DMS 273 (cell line): ENCODE results near the gene FKBP10.
"Not testable (repeated sequence)": the region's sequence is repeated elsewhere in the genome, so short reads cannot be mapped to it uniquely, and the experiment has no call there.

ENCODE experiments used
- DNase-seq: peaks from one replicate; lab custom pipeline; 2025; ENCODE audit not compliant: unreplicated experiment; lab: John Stamatoyannopoulos, UW

Gene FKBP10, protein sequence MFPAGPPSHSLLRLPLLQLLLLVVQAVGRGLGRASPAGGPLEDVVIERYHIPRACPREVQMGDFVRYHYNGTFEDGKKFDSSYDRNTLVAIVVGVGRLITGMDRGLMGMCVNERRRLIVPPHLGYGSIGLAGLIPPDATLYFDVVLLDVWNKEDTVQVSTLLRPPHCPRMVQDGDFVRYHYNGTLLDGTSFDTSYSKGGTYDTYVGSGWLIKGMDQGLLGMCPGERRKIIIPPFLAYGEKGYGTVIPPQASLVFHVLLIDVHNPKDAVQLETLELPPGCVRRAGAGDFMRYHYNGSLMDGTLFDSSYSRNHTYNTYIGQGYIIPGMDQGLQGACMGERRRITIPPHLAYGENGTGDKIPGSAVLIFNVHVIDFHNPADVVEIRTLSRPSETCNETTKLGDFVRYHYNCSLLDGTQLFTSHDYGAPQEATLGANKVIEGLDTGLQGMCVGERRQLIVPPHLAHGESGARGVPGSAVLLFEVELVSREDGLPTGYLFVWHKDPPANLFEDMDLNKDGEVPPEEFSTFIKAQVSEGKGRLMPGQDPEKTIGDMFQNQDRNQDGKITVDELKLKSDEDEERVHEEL

DNA sequence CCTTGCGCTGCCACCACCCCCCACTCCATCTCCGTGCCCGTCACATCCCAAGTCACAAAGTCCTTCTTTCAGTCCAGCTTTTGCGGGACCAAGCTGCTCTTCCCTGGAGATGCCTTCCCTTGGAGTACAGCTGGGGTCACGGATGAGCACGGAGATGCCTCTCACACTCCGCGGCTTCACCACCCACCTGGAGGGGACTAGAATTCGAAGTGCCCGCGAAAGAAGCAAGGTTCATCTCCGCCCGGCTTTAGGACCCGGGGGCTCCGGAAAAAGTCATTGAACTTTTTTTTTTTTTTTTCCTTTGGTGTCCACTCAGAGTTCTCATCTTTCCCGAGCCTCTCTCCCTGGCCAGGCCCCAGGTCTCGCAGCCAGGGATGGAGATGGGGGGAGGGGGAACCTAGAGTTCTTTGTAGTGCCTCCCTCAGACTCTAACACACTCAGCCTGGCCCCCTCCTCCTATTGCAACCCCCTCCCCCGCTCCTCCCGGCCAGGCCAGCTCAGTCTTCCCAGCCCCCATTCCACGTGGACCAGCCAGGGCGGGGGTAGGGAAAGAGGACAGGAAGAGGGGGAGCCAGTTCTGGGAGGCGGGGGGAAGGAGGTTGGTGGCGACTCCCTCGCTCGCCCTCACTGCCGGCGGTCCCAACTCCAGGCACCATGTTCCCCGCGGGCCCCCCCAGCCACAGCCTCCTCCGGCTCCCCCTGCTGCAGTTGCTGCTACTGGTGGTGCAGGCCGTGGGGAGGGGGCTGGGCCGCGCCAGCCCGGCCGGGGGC, at the start of gene FKBP10:
FKBP10 (plus strand) TSS at position 624 of the 771 bp plus-strand sequence; CDS start at position 655, 31 bp downstream.
- peak; percentile 62 for DNase-seq

DNA sequence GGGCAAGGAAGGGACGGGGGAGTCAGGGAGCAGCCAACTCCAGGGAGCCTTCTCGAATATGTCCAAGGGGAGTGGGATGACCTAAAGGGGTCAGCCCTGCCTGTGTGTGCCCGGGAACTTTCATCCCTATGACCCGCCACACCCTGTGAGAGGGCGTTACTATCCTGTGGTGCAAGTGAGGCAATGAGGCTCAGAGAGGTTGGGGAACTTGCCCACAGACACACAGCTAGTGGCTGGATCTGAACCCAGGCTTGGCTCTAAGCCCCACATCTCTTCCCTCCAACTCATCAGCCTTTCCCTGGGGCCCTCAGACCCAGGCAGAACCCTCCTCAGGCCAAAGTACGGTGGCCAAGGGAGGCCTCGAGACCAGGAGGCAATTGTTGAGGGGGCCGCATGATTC, 49.5 kb upstream of the FKBP10 start:
- DNase-seq: no peak

DNA sequence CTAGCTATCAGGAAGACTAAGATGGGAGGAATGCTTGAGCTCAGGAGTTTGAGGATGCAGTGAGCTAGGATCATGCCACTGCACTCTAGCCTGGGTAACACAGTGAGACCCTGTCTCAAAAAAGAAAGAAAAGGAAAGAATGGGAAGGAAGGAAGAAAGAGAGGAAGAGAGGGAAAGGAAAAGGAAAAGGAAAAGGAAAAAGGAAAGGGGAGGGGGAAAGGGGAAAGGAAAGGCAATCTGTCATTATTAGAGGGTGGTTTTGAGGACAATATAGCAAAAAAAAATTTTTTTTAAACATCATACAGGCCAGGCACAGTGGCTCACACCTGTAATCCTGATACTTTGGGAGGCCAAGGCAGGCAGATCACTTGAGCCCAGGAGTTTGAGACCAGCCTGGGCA, 46.7 kb upstream of the FKBP10 start:
- DNase-seq: no peak

DNA sequence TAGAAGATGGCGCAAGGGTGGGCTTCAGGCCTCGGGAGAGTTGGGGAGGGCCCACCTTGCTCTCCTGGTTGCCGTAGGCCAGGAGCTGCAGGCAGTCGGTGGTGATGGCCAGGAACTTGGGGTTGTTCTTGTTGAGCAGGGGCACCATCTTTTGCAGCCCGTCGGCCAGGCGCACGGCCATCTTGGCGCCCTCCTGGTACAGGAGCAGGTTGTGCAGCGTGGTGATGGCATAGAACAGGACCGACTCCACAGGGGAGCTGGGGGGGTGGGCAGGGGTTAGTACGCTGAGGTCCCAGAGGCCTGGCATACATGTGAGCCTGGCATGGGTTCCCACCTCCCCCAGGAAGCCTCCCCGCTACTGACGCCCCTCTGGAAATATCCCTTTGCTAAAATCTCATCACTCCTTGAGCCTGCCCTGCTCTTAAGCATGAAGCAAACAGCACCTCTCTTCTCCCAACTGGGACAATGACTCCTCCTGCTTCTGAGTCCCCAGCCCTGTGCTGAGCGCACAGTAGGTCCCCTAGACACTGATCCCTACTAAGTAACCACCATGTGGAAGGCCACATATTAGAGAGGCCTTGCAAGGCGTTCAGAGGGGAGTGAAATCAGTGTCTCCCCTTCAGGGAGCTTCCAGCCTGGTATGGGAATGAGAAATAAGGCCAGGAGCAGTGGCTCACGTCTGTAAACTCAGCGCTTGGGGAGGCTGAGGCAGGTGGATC, 45.3 kb upstream of the FKBP10 start:
- no peak for DNase-seq

DNA sequence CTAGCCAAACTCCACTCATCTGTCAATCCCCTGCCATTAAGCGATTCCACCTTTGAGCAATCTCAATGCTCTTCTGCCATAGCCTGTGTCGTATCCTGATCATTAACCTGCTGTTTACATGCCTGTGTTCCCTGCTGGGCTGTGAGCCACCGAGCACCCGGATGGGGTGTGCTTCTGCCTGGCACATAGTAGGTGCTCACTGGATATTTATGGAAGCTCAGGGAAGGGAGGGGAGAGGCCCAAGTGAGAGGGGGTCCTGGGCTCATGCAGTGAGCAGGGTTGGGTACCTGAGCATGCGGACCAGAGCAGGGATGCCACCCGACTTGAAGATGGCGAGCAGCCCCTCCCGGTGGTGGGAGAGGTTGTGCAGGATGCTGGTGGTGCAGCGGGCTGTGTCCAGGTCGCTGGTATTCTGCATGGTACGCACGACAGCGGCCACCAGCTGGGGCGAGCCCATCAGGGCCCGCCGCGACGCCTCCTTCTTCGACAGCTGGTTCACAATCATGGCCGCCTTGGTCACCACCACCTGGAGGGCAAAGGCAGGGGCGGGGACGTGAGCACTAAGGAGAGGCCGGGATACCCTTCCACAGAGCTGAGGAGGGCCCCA, 44.0 kb upstream of the FKBP10 start:
- no peak for DNase-seq

DNA sequence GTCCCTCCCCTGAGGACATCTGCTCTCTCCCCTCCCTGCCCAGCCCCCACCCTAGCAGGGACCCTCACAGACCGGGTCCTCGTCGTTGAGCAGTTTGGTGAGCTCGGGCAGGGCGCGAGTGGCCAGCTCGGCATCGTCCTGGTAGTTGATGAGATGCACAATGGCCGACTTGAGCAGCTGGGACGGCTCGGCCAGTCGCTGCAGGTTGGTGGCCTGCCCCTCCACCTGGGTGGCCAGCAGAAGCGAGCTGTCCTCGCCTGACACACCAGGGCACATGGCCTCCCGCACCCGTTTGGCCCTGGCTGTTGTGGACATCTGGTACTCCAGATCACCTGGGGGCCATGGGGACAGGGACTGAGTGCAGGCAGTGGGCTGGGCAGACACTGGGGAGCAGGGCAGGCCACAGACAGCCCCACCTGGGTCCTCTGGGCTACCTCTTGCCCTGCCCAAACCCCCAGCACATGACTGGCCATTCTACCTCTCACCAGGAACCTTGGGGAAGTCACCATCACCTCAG, 43.4 kb upstream of the FKBP10 start:
- DNase-seq: no peak

DNA sequence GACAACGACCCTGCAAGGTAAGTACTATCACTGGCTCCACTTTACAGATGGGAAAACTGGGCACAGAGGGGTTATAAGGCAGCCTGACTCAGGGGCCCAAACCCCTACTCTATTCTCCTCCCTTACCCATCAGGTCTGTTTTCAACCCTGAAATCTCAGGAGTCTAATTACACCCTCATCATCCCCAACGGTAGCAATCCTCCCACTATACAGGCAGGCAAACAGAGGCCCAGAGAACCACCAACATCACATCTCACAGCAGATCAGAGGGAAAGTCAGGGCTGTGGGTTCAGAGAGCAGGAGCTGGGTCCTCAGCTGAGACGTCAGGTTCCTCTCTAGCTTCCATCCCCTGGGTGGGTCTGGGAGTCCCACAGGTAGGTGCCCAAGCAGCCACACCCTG, 42.8 kb upstream of the FKBP10 start:
- no peak for DNase-seq

DNA sequence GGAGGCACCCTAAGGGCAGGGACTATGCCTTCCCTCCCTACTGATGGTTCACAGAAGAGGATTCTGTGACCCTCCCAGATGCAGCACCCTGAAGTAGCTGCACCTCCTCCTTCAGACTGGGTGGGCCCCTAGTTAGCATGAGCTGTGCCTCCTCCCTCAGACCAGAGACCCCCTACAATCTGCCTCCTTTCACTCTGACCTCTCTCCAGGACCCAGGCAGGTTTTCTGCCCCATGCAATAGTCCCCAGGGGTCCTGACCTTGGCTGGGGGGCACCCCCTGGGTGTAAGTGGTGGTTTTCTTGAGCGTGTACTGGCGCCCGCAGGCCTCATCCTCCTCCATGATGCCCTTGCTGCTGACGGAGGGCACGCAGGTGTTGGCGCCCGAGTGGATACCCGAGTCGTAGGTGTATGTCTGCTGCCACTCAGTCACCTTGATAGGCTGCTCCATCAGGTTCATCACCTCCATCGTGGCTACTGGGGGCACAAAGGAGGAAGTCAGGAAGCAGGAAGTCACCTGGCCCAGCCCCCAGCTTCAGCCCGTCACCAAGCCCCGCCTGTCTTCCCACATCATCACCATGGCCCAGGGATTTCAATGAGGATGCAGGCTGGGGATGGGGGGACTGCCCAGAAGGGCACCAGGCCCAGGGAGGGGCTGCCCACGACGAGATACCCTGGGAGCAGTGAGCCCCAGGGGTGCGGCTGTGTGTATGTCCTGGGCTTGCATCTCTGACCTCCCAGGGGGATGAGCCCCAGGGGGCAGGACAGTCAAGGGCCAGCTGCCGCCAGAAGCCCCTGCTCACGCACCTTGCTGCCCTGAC, 41.2 kb upstream of the FKBP10 start:
- no peak for DNase-seq

DNA sequence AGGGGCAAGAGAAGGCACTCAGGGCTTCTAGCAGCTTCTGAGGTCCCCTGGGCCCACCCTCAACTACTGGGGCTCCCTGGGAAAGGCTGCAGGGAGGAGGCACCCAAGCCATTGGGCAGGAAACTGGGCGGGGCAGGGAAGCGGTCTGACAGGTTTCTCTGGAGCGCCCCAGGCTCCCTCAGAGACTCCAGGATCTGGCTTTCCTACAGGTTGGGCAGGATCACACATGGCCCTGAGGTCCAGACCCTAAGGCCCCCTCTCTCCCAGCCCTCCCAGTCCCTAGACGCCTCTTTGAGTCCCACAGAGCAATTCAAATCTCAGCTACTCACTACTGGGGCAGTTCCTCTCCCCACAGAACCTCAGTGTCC, 40.6 kb upstream of the FKBP10 start:
- DNase-seq: no peak

DNA sequence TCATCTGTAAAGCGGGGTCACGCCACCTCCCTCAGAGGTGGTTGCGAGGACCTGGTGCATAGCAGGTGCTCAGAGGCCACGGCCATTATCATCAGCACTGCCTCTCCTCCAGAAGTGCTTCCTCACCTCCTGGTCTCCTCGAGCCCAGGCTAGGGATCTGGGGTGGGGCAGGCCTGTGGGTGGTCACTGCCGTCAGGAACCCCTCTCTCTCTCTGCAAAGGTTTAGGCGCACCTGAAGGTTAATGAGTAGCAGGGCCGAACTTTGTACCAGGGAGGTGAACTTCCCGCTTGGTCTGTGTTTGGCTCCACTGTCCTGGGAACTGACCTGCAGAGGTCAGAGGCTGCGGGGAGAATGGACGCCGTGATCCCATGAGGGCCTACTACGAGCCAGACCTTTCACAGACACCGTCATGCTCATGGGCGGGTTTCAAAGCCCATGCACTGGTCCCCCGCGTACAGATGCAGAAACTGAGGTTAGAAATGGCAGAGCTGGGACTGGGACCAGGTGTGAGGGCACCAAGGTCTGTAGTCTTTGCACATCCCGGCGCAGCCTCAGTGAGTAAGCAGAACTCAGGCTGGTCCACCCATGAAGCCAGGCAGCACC, 40.1 kb upstream of the FKBP10 start:
- DNase-seq: no peak

DNA sequence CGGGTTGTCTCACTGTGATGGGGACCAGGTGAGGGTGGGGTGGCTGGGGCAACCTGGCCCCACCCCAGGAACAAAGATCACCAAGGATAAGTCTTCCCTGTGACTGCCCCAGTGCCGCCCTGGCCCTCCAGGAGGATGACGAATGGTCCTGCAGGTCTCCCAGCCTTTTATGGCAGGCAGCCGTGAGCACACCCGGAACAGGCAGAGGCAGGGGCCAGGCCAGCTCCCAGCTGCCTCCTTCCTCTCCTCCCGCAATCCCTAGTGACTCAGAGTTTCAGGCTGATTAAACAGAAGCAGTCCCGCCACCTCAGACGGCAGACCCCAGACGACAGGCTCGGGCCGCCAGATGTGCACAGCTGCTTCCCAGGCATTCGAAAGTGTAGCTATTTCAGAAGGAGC, 39.6 kb upstream of the FKBP10 start:
- DNase-seq: peak; percentile 76

DNA sequence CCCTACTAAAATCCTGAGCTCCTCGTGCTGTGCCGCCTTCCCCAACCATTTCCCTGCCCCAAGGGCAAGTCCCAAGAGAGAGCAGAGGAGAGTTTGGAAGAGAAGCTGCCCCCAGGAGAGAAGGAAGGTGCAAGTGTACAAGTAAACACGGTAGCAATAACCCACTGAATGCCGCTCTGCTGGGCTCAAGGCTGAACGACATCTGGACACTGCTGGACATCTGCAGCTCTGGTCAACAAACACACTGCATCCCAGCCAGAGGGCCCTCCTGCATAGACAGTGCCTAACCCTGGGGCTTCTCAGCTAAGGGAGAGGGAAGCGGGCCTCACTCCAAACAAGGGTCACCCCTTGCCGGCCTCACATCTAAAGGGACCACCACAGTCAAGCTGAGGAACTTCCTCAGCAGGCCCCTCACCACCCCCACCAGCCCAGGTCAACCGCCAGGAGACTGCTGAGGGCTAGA, 39.0 kb upstream of the FKBP10 start:
- no peak for DNase-seq

DNA sequence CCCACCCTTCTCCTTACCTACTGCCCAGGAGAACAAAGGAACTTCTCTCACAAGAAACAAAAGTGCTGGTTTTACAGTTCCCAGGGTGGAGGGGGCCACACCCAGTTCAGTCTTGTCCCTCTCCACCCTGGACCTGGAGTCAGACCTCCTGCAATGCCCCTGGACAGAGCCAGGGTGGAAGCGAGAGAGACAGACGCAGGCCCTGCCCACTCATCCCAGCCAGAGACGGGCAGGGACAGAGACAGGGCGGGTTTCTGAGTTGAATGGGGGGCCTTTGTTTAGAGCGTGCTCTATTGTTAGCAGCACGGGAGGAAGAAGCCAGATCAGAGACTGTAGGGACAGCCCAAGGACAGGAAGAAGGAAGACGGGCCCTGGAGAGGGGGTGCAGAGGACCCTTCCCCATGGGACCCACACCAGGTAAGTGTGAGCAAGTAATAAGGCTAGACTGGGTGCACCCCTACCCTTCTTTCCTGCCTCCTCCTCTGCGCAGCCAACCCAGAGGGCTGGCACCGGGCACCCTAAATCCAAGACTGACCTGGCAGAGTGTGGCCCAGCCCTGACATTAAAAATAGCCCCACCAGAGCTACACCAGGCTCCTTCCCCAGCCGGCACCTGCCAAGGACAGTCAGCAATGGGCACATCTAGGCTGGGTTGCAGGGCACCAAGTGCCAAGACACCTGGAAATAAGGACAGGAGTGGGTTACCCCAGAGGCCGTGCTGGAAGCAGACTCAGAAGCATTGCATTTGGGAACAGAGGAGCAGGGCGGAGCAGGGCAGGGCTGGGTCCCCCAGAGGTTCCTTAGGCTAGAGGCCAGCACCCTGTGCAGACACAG, 37.2 kb upstream of the FKBP10 start:
- DNase-seq: no peak

DNA sequence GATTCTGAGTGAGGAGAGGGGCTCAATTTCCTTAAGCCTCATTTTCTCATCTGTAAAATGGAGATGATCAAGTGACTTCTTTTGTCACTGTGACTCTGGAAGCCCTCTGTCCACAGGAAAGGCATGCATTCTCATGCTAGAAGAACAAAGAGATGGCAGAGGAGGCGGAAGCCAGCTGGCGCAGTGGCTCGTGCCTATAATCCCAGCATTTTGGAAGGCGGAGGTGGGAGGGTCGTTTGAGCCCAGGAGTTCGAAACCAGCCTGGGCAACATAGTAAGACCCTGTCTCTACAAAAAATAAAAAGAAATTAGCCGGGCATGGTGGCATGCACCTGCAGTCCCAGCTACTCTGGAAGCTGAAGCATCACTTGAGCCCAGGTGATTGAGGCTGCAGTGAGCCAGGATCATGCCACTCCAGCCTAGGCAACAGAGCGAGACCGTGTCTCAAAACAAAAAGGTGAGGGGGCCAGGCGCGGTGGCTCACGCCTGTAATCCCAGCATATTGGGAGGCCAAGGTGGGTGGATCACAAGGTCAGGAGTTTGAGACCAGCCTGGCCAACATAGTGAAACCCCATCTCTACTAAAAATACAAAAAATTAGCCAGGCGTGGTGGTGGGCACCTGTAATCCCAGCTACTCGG, 36.4 kb upstream of the FKBP10 start:
- DNase-seq: not testable (repeated sequence)

DNA sequence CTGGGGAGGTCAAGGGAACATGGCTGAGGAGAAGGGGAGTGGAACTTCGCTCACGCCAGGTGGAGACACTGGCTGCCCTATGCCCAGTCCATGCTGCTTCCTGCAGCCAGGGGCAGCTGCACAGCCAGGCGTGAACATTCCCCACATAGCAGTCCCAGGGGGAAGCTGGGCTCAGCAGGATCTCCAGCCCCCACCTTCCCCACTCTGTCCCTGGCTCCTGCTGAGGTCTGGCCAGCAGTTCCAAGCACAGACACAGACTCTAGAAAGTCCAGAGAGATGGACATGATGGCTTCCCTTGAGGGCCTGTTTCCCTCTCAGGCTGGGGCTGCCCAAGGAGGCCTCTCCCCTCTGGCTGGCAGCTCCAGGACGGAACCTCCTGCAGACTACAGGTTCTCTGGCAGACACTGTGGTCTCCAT, 35.6 kb upstream of the FKBP10 start:
- DNase-seq: no peak

DNA sequence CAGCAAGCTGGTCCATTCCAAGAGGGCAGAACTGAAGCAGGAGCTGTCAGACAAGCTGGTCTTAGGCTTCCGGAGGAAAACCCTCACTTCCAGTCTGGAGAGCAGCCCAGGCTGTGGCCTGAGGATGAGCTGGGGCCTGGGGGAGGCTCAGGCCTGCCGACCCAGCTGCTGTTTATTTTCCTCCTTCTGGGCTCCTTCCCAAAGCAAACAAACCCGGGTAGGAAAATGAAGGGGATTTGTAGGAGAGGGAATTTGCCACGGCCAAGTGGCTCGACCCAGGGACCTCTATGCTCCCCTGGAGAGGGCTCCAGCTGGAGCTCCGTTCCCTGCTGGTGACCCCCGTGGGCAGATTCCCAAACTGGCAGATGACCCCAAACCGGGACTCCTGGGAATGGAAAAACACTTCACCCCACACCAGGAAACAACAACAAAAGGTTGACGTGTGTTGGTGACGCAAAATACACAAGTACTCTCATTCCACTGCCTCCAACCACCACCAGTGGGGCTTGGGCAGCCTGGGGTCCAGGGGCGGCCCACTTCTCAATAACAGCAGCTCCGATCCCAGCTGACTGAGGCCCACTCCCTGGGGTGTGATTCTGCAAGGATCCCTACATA, 35.1 kb upstream of the FKBP10 start:
- peak; percentile 97 for DNase-seq

DNA sequence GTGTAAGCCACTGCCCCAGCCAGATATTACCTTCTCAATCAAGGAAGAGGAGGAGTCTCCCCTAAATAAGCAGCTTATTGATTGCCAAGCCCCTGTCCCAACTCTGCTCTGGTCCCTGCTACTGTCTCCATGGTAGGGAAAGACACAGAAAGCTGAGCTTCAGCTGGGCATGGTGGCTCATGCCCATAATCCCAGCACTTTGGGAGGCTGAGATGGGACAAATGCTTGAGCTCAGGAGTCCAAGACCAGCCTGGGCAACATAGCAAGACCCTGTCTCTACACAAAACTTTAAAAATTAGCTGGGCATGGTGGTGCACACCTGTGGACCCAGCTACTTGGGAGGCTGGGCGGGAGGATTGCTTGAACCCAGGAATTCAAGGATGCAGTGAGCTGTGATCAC, 32.9 kb upstream of the FKBP10 start:
- no peak for DNase-seq
